ENCODE data around the gene USHBP1.
"Not testable (repeated sequence)": the region's sequence is repeated elsewhere in the genome, so short reads cannot be mapped to it uniquely, and the experiment has no call there.

USHBP1 gene

GRCh38 chr19:17281391-17282304 is 17.1 kb upstream of the USHBP1 start, which contains the start of gene ANKLE1:
ANKLE1 (plus strand) TSS chr19:17281901; CDS start chr19:17281921, 20 bp downstream.
- peak within 1 kb of the TSS; percentile 40 to 69 for H3K4me3 ChIP-seq (ENCODE audit: low read length in 2 of 2)
- peaks cover 17% of the 10 kb centered on the region for H3K4me1 ChIP-seq (ENCODE audit: control insufficient read depth, insufficient read depth, low read length)
- H3K27ac ChIP-seq (ENCODE audit: low read length): no peak within 1 kb of the TSS
- peaks cover 8 to 18% of the 10 kb centered on the region in 2 donors for H3K27me3 ChIP-seq (ENCODE audit: control insufficient read depth in 1 of 2, insufficient read depth in 2 of 2, low read length in 2 of 2)
- H3K9ac ChIP-seq (ENCODE audit: low read length in 2 of 2): peak within 1 kb of the TSS in 1 of 2 donors; percentile 4
- H3K9me3 ChIP-seq (ENCODE audit: control insufficient read depth in 2 of 2, low read length in 2 of 2): no peaks in the 10 kb centered on the region
- peaks cover 5 to 11% of the 10 kb centered on the region in 2 donors for H3K36me3 ChIP-seq (ENCODE audit: control insufficient read depth in 2 of 2, insufficient read depth in 2 of 2, low read length in 2 of 2)

- Histone ChIP-seq H3K27me3 (ENCODE audit: control insufficient read depth in 1 of 2, insufficient read depth in 2 of 2, low read length in 2 of 2) (peaks cover 8 to 18% of the 10 kb centered on the region in 2 donors), H3K27ac (ENCODE audit: low read length) (no peak overlapping the region), H3K36me3 (ENCODE audit: control insufficient read depth in 2 of 2, insufficient read depth in 2 of 2, low read length in 2 of 2) (peaks cover 21 to 22% of the 10 kb centered on the region in 2 donors), H3K4me1 (ENCODE audit: control insufficient read depth, insufficient read depth, low read length) (peaks cover 17% of the 10 kb centered on the region), H3K9me3 (ENCODE audit: control insufficient read depth in 2 of 2, low read length in 2 of 2) (no peaks in the 10 kb centered on the region), H3K9ac (ENCODE audit: low read length in 2 of 2) (no peak overlapping the region), H3K4me3 (ENCODE audit: low read length in 2 of 2) (no peak overlapping the region)
These were observed 14.9 kb upstream of the USHBP1 start for GRCh38 chr19:17279436-17279835.

- H3K36me3 ChIP-seq (ENCODE audit: control insufficient read depth in 2 of 2, insufficient read depth in 2 of 2, low read length in 2 of 2): peaks cover 35 to 37% of the 10 kb centered on the region in 2 donors
These were observed 11.1 kb upstream of the USHBP1 start for GRCh38 chr19:17275441-17276175.

DNA sequence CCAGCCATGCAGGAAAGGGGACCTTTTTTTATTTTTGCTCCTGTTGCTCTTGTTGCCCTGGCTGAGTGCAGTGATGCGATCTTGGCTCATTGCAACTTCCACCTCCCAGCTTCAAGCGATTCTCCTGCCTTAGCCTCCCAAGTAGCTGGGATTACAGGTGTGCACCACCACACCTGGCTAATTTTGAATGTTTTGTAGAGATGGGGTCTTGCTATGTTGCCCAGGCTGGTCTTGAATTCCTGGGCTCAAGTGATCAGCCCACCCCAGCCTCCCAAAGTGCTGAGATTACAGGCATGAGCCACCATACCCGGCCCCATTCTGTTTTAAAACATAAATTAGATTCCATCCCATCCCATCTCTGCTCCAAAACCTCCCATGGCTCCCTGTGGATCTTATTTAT is 10.3 kb upstream of the USHBP1 start:
- H3K9me3 ChIP-seq (ENCODE audit: control insufficient read depth in 2 of 2, low read length in 2 of 2); H3K9ac ChIP-seq (ENCODE audit: low read length in 2 of 2); H3K27ac ChIP-seq (ENCODE audit: low read length); H3K4me3 ChIP-seq (ENCODE audit: low read length in 2 of 2); H3K27me3 ChIP-seq (ENCODE audit: control insufficient read depth in 1 of 2, insufficient read depth in 2 of 2, low read length in 2 of 2); H3K4me1 ChIP-seq (ENCODE audit: control insufficient read depth, insufficient read depth, low read length): not testable (repeated sequence)
- H3K36me3 ChIP-seq (ENCODE audit: control insufficient read depth in 2 of 2, insufficient read depth in 2 of 2, low read length in 2 of 2): peaks cover 35 to 39% of the 10 kb centered on the region in 2 donors

More at GRCh38 chr19:17275441-17276175, 11.1 kb upstream of the USHBP1 start:
- H3K4me1 ChIP-seq (ENCODE audit: control insufficient read depth, insufficient read depth, low read length): no peaks in the 10 kb centered on the region
- H3K27me3 ChIP-seq (ENCODE audit: control insufficient read depth in 1 of 2, insufficient read depth in 2 of 2, low read length in 2 of 2): no peaks in the 10 kb centered on the region
- no peak overlapping the region for H3K4me3 ChIP-seq (ENCODE audit: low read length in 2 of 2)
- no peaks in the 10 kb centered on the region for H3K9me3 ChIP-seq (ENCODE audit: control insufficient read depth in 2 of 2, low read length in 2 of 2)
- H3K9ac ChIP-seq (ENCODE audit: low read length in 2 of 2): no peak overlapping the region
- H3K27ac ChIP-seq (ENCODE audit: low read length): no peak overlapping the region

- Histone ChIP-seq H3K9ac (ENCODE audit: low read length in 2 of 2) (no peak overlapping the region), H3K4me3 (ENCODE audit: low read length in 2 of 2) (no peak overlapping the region), H3K9me3 (ENCODE audit: control insufficient read depth in 2 of 2, low read length in 2 of 2) (no peaks in the 10 kb centered on the region), H3K27ac (ENCODE audit: low read length) (no peak overlapping the region), H3K4me1 (ENCODE audit: control insufficient read depth, insufficient read depth, low read length) (peaks cover 14% of the 10 kb centered on the region), H3K27me3 (ENCODE audit: control insufficient read depth in 1 of 2, insufficient read depth in 2 of 2, low read length in 2 of 2) (no peaks in the 10 kb centered on the region), H3K36me3 (ENCODE audit: control insufficient read depth in 2 of 2, insufficient read depth in 2 of 2, low read length in 2 of 2) (peaks cover 8 to 12% of the 10 kb centered on the region in 2 donors)
These were observed 4.2 kb upstream of the USHBP1 start for GRCh38 chr19:17268754-17269153.

DNA sequence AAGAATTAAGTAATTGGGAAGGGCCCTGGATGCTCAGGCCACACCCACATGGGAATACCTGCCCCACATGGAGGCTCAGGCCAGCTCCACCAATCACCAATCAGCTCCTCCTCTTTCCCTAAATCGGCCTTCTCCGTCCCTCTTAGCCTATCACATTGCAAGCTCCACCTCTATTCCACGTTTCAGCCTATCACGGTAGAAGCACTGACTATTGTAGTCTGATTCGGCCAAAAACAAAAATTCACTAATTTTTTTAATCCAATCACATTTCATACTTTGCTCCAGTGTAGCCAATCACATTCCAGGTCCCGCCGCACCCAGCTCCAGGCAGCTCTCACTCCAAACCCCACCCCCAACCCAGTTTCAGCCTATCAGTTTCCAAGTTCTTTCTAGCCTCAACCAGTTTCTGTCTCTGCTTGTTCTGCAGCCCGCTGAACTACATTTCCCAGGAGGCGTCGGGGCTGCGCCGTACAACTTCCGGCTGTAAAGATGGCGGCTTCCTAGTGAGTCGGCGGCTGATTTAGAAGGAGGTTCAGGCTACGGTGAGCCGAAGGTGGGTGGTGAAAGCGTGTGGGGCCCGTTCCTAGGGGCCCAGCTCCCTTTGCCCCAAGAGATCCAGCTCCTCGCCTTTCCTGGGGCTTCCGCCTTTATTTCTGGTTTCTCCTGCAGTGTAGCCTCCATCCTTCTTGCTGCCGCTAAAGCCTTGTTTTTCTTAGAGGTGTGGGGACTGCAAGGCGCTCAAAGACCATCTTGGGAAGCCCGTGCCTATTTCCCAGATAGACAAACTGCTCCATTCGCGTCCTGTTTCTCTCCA is 2.6 kb upstream of the USHBP1 start, which contains the start of gene BABAM1:
TSS of gene BABAM1 (plus strand) at position 469 of the 814 bp plus-strand sequence. CDS start 1,364 bp downstream, outside the sequence.
- Histone ChIP-seq H3K4me1 (ENCODE audit: control insufficient read depth, insufficient read depth, low read length) (peaks cover 14% of the 10 kb centered on the region), H3K36me3 (ENCODE audit: control insufficient read depth in 2 of 2, insufficient read depth in 2 of 2, low read length in 2 of 2) (peaks cover 5 to 7% of the 10 kb centered on the region in 2 donors), H3K27ac (ENCODE audit: low read length) (peak within 1 kb of the TSS; percentile 76), H3K9ac (ENCODE audit: low read length in 2 of 2) (peak within 1 kb of the TSS; percentile 79 to 90), H3K9me3 (ENCODE audit: control insufficient read depth in 2 of 2, low read length in 2 of 2) (no peaks in the 10 kb centered on the region), H3K27me3 (ENCODE audit: control insufficient read depth in 1 of 2, insufficient read depth in 2 of 2, low read length in 2 of 2) (no peaks in the 10 kb centered on the region), H3K4me3 (ENCODE audit: low read length in 2 of 2) (peak within 1 kb of the TSS; percentile 86 to 99)

- no peaks in the 10 kb centered on the region for H3K9me3 ChIP-seq (ENCODE audit: control insufficient read depth in 2 of 2, low read length in 2 of 2)
- H3K27ac ChIP-seq (ENCODE audit: low read length): no peak overlapping the region
- no peaks in the 10 kb centered on the region for H3K27me3 ChIP-seq (ENCODE audit: control insufficient read depth in 1 of 2, insufficient read depth in 2 of 2, low read length in 2 of 2)
- H3K4me1 ChIP-seq (ENCODE audit: control insufficient read depth, insufficient read depth, low read length): peaks cover 14% of the 10 kb centered on the region
- H3K4me3 ChIP-seq (ENCODE audit: low read length in 2 of 2): peak overlapping the region in 1 of 2 donors; percentile 99
- no peak overlapping the region for H3K9ac ChIP-seq (ENCODE audit: low read length in 2 of 2)
- peaks cover 5 to 7% of the 10 kb centered on the region in 2 donors for H3K36me3 ChIP-seq (ENCODE audit: control insufficient read depth in 2 of 2, insufficient read depth in 2 of 2, low read length in 2 of 2)
These were observed 2.0 kb upstream of the USHBP1 start for GRCh38 chr19:17266589-17266974.

GRCh38 chr19:17266026-17266425 is 1.5 kb upstream of the USHBP1 start:
- peaks cover under 1 to 2% of the 10 kb centered on the region in 2 donors for H3K36me3 ChIP-seq (ENCODE audit: control insufficient read depth in 2 of 2, insufficient read depth in 2 of 2, low read length in 2 of 2)
- H3K27ac ChIP-seq (ENCODE audit: low read length): no peak overlapping the region
- no peaks in the 10 kb centered on the region for H3K27me3 ChIP-seq (ENCODE audit: control insufficient read depth in 1 of 2, insufficient read depth in 2 of 2, low read length in 2 of 2)
- H3K4me3 ChIP-seq (ENCODE audit: low read length in 2 of 2): no peak overlapping the region
- H3K9me3 ChIP-seq (ENCODE audit: control insufficient read depth in 2 of 2, low read length in 2 of 2): no peaks in the 10 kb centered on the region
- H3K9ac ChIP-seq (ENCODE audit: low read length in 2 of 2): no peak overlapping the region
- peaks cover 14% of the 10 kb centered on the region for H3K4me1 ChIP-seq (ENCODE audit: control insufficient read depth, insufficient read depth, low read length)

- Histone ChIP-seq H3K4me3 (ENCODE audit: low read length in 2 of 2) (peak overlapping the region; percentile 25 to 49), H3K9ac (ENCODE audit: low read length in 2 of 2) (no peak overlapping the region), H3K9me3 (ENCODE audit: control insufficient read depth in 2 of 2, low read length in 2 of 2) (peaks cover 0 to 6% of the 10 kb centered on the region in 2 donors), H3K27ac (ENCODE audit: low read length) (no peak overlapping the region), H3K36me3 (ENCODE audit: control insufficient read depth in 2 of 2, insufficient read depth in 2 of 2, low read length in 2 of 2) (no peaks in the 10 kb centered on the region), H3K27me3 (ENCODE audit: control insufficient read depth in 1 of 2, insufficient read depth in 2 of 2, low read length in 2 of 2) (no peaks in the 10 kb centered on the region), H3K4me1 (ENCODE audit: control insufficient read depth, insufficient read depth, low read length) (peaks cover 14% of the 10 kb centered on the region)
These were observed 569 bp downstream of the USHBP1 start for GRCh38 chr19:17263712-17264640.
